IMR-90 (cell line): Measurements from ENCODE around the gene TMEM37. TPM values are rescaled to one million over a fixed set of nuclear protein-coding genes. Genes with fewer than 3 reads are reported as not detected.

Experiments
- ATAC-seq: fragments of 200-7000 bp; cut with Tn5 transposase; 2 replicates; pipeline ENCODE4 v1.9.1; 2020; ENCODE audit warnings: low read depth, mild to moderate bottlenecking, moderate library complexity
- BruUV-seq: library from RNA; stranded (reverse); fragments of 400-500 nt; replicated peaks from 2 replicates; lab custom pipeline; 2021; lab: Mats Ljungman, UMichigan
- CTCF ChIA-PET: fragments of 300-600 bp; formaldehyde crosslinking; extraction: SDS; loops from one replicate; lab custom pipeline; 2021; ENCODE audit warnings: antibody characterized with exemption; lab: Yijun Ruan, JAX
- POLR2A ChIA-PET: fragments of 300-600 bp; sonication (Branson Sonifier 250); formaldehyde crosslinking; loops from one replicate; lab custom pipeline; 2022; ENCODE audit warnings: antibody characterized with exemption; ENCODE audit not compliant: unreplicated experiment; lab: Charles Lee
- DNase-seq: peaks from one replicate; pipeline ENCODE4 v3.0.0; 2013
- H2AFZ ChIP-seq: replicated peaks from 2 replicates; pipeline ENCODE3; 2013; ENCODE audit warnings: low read length, mild to moderate bottlenecking; ENCODE audit not compliant: poor library complexity
- H2AK5ac ChIP-seq: 2 replicates; pipeline ENCODE4 v1.6.1; 2013; ENCODE audit warnings: low read depth, low read length, inconsistent platforms
- H2AK9ac ChIP-seq: replicated peaks from 2 replicates; pipeline ENCODE3; 2013; ENCODE audit warnings: mild to moderate bottlenecking, low read depth, low read length, moderate library complexity; ENCODE audit not compliant: poor library complexity
- H2BK120ac ChIP-seq: 2 replicates; pipeline ENCODE4 v1.6.1; 2013; ENCODE audit warnings: low read depth, low read length, inconsistent platforms
- H2BK15ac ChIP-seq: 3 replicates; pipeline ENCODE4 v1.6.1; 2013; ENCODE audit warnings: low read depth, low read length, inconsistent platforms
- H2BK20ac ChIP-seq: 2 replicates; pipeline ENCODE4 v1.6.1; 2013; ENCODE audit warnings: low read depth, mild to moderate bottlenecking, inconsistent platforms, low read length, moderate library complexity
- H2BK5ac ChIP-seq: 2 replicates; pipeline ENCODE4 v1.6.1; 2013; ENCODE audit warnings: mild to moderate bottlenecking, low read depth, low read length, inconsistent platforms; ENCODE audit not compliant: poor library complexity, severe bottlenecking
- H3K14ac ChIP-seq: replicated peaks from 2 replicates; pipeline ENCODE4 v1.6.1; 2013; ENCODE audit warnings: low read depth, low read length, inconsistent platforms
- H3K18ac ChIP-seq: 2 replicates; pipeline ENCODE4 v1.6.1; 2013; ENCODE audit warnings: low read depth, low read length, control low read depth
- H3K23ac ChIP-seq: 2 replicates; pipeline ENCODE4 v1.6.1; 2013; ENCODE audit warnings: low read depth, low read length, inconsistent platforms
- H3K27ac ChIP-seq: 2 replicates; pipeline ENCODE4 v1.5.1; 2013; ENCODE audit warnings: mild to moderate bottlenecking, control low read depth, low read length; ENCODE audit not compliant: insufficient read depth
- H3K27me3 ChIP-seq: 2 replicates; pipeline ENCODE4 v1.6.1; 2013; ENCODE audit warnings: low read length; ENCODE audit not compliant: control insufficient read depth, insufficient read depth
- H3K36me3 ChIP-seq: 2 replicates; pipeline ENCODE4 v1.6.1; 2013; ENCODE audit warnings: low read length, mixed read lengths; ENCODE audit not compliant: control insufficient read depth, insufficient read depth
- H3K4ac ChIP-seq: 2 replicates; pipeline ENCODE4 v1.6.1; 2013; ENCODE audit warnings: low read depth, low read length, inconsistent platforms
- H3K4me1 ChIP-seq: 2 replicates; pipeline ENCODE4 v1.6.1; 2013; ENCODE audit warnings: low read length, mixed read lengths; ENCODE audit not compliant: control insufficient read depth, insufficient read depth
- H3K4me2 ChIP-seq: 2 replicates; pipeline ENCODE4 v1.6.1; 2013; ENCODE audit warnings: low read depth, mild to moderate bottlenecking, control low read depth, low read length, moderate library complexity
- H3K4me3 ChIP-seq: 2 replicates; pipeline ENCODE4 v1.5.1; 2013; ENCODE audit warnings: low read depth, mild to moderate bottlenecking, control low read depth, low read length, moderate library complexity; ENCODE audit not compliant: insufficient read depth
- H3K56ac ChIP-seq: 2 replicates; pipeline ENCODE4 v1.6.1; 2013; ENCODE audit warnings: low read length, inconsistent platforms; ENCODE audit not compliant: insufficient read depth; ENCODE audit errors: extremely low read depth
- H3K79me1 ChIP-seq, 2 experiments: 2 replicates each; pipeline ENCODE4 v1.6.1; 2013; ENCODE audit warnings: low read length in 2 of 2, inconsistent platforms in 1 of 2, low read depth in 1 of 2
- H3K9ac ChIP-seq: 2 replicates; pipeline ENCODE4 v1.6.1; 2013; ENCODE audit warnings: low read depth, low read length, control low read depth
- H3K9me1 ChIP-seq: 2 replicates; pipeline ENCODE4 v1.6.1; 2013; ENCODE audit warnings: low read length, inconsistent platforms; ENCODE audit not compliant: insufficient read depth
- H3K9me3 ChIP-seq: 2 replicates; pipeline ENCODE4 v1.6.1; 2013; ENCODE audit warnings: low read length; ENCODE audit not compliant: control insufficient read depth, insufficient read depth
- H4K20me1 ChIP-seq: 2 replicates; pipeline ENCODE4 v1.6.1; 2013; ENCODE audit warnings: low read length, inconsistent platforms; ENCODE audit not compliant: insufficient read depth
- H4K5ac ChIP-seq: 2 replicates; pipeline ENCODE4 v1.6.1; 2013; ENCODE audit warnings: mild to moderate bottlenecking, low read depth, low read length, control low read depth
- H4K8ac ChIP-seq, 2 experiments: 2 replicates each; pipeline ENCODE4 v1.6.1; 2013; ENCODE audit warnings: low read depth in 2 of 2, low read length in 2 of 2, control low read depth in 1 of 2, inconsistent platforms in 1 of 2
- H4K91ac ChIP-seq: 2 replicates; pipeline ENCODE4 v1.6.1; 2013; ENCODE audit warnings: low read depth, low read length, inconsistent platforms; ENCODE audit not compliant: insufficient read depth
- BHLHE40 ChIP-seq: fragments of 150-350 bp; IDR thresholded peaks from 2 replicates; pipeline ENCODE4 v1.6.1; 2016; ENCODE audit warnings: mild to moderate bottlenecking, low read depth, low read length
- CEBPB ChIP-seq: IDR thresholded peaks from 2 replicates; pipeline ENCODE4 v1.6.1; 2012; ENCODE audit warnings: low read depth, low read length, improper control_type of control experiment
- CHD1 ChIP-seq: IDR thresholded peaks from 2 replicates; pipeline ENCODE4 v1.6.1; 2012; ENCODE audit warnings: low read depth, low read length, improper control_type of control experiment
- FOS ChIP-seq: fragments of 150-350 bp; IDR thresholded peaks from 2 replicates; pipeline ENCODE4 v1.6.1; 2016; ENCODE audit warnings: low read depth, low read length
- MAZ ChIP-seq: IDR thresholded peaks from 2 replicates; pipeline ENCODE4 v1.6.1; 2012; ENCODE audit warnings: low read depth, mild to moderate bottlenecking, low read length, improper control_type of control experiment, moderate library complexity, borderline replicate concordance
- MXI1 ChIP-seq: IDR thresholded peaks from 2 replicates; pipeline ENCODE4 v1.6.1; 2012; ENCODE audit warnings: low read depth, mild to moderate bottlenecking, low read length, moderate library complexity, borderline replicate concordance
- NFE2L2 ChIP-seq: fragments of 150-350 bp; IDR thresholded peaks from 2 replicates; pipeline ENCODE4 v1.6.1; 2016; ENCODE audit warnings: low read depth, mild to moderate bottlenecking, low read length
- POLR2A ChIP-seq: IDR thresholded peaks from 2 replicates; pipeline ENCODE4 v1.6.1; 2012; ENCODE audit warnings: mild to moderate bottlenecking, low read depth, low read length
- RAD21 ChIP-seq: IDR thresholded peaks from 2 replicates; pipeline ENCODE4 v1.6.1; 2012; ENCODE audit warnings: low read length, improper control_type of control experiment
- RFX5 ChIP-seq: IDR thresholded peaks from 2 replicates; pipeline ENCODE4 v1.8.0; 2012; ENCODE audit warnings: low read depth, mild to moderate bottlenecking, low read length, moderate library complexity
- SMC3 ChIP-seq: fragments of 150-350 bp; IDR thresholded peaks from 2 replicates; pipeline ENCODE4 v1.6.1; 2016; ENCODE audit warnings: low read depth, mild to moderate bottlenecking, antibody characterized with exemption, low read length, moderate library complexity
- WGBS, 2 experiments: methylation state at CpG; one replicate each; pipeline versions ENCODE4 v1.1.5 to v1.1.7; 2013; ENCODE audit warnings: missing lambda C conversion rate in 2 of 2; ENCODE audit not compliant: insufficient read length in 1 of 2; ENCODE audit errors: extremely low coverage in 2 of 2; 5-methylcytosine and 5-hydroxymethylcytosine counted together
- dilution Hi-C: fragments of 300-500 bp; cut with HindIII; formaldehyde crosslinking; loops from one replicate; pipeline ENCODE4 v1.14.3; 2018; ENCODE audit warnings: low sequenced_read_pairs; ENCODE audit not compliant: unreplicated experiment
- in situ Hi-C: fragments of 300-500 bp; cut with MboI; formaldehyde crosslinking; loops from 3 replicates; pipeline ENCODE4 v1.14.3; 2019; ENCODE audit warnings: low sequenced_read_pairs, inconsistent platforms, mixed read lengths
- intact Hi-C: fragments of 100-400 bp; cut with micrococcal nuclease; formaldehyde crosslinking; loops from 2 replicates; pipeline ENCODE4 v1.10.0; 2022
- polyA plus RNA-seq, 3 experiments: library from polyadenylated mRNA; depleted of rRNA; stranded (reverse); fragments of >200 nt; gene quantifications; 2 replicates each; pipeline ENCODE4 v1.2.3, GENCODE V29; 2012; ENCODE audit warnings: low replicate concordance in 1 of 3
- total RNA-seq: library from RNA; depleted of rRNA; stranded (reverse); fragments of >200 nt; gene quantifications from 2 replicates; pipeline ENCODE4 v1.2.3, GENCODE V29; 2012
- TF ChIP-seq, protein P1 (sequence below): fragments of 150-350 bp; IDR thresholded peaks from 2 replicates; pipeline ENCODE4 v1.6.1; 2016; ENCODE audit warnings: low read depth, mild to moderate bottlenecking, low read length, moderate library complexity, borderline replicate concordance
- TF ChIP-seq, protein P2 (sequence below): conservative IDR thresholded peaks from 2 replicates; pipeline ENCODE4 v1.5.1; 2012; ENCODE audit warnings: mild to moderate bottlenecking, low read depth, low read length, improper control_type of control experiment
- TF ChIP-seq, protein P3 (sequence below): fragments of 150-350 bp; IDR thresholded peaks from 2 replicates; pipeline ENCODE4 v1.6.1; 2017; ENCODE audit warnings: mild to moderate bottlenecking, antibody characterized with exemption, low read length, low read depth

The TMEM37 gene
- total and polyA plus RNA-seq, 2 of the 4 experiments (the other 2 are of a cell fraction): under 0.01 to 0.39 TPM

DNA sequence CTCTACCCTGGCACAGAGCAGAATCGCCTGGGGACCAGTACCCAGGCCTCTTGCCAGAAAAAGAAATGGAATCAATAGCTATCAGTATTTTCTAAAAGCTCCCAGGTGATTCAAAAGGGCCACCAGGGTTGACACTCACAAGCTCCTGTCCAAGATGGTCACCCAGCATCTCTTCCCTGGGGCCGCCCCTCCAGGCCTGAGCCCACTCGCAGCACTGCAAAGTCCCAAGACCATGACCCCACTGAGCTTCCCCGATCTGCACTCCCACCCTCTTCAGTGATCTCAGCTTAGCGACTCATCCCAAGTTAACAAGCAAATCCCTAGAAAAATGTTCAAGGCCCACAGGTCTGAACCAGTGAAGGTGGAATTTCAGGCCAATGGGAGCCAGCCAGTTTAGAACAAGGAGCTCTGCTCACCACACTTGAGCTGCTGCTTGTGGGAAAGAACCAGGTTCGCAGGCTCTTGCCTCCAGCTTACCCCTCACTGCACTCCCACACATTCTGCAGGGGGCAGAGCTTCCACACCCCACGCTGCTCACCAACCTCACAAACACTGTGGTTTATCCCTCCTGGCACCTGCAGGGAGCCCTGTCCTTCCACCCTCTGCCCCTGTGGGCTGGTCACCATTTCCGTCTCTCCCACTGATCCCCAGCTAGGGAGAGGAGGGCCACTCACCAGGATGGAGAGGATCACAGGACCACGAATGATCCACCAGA, 19.8 kb downstream of the TMEM37 start:
- Histone ChIP-seq H3K27ac (no peak overlapping the region), H2AK9ac (no peak overlapping the region), H4K20me1 (no peaks in the 10 kb centered on the region), H3K4me1 (no peaks in the 10 kb centered on the region), H2BK20ac (no peak overlapping the region), H3K4me2 (no peak overlapping the region), H3K4ac (no peak overlapping the region), H3K79me1 (no peaks in the 10 kb centered on the region), H2BK5ac (no peak overlapping the region), H3K27me3 (peaks cover 12% of the 10 kb centered on the region), H4K91ac (no peak overlapping the region), H3K18ac (no peak overlapping the region), H3K9me3 (no peaks in the 10 kb centered on the region), H3K9me1 (no peaks in the 10 kb centered on the region), H3K14ac (no peak overlapping the region), H2AFZ (peak overlapping the region; percentile 59), H4K8ac (no peak overlapping the region), H3K4me3 (no peak overlapping the region), H3K36me3 (no peaks in the 10 kb centered on the region), H2BK120ac (no peak overlapping the region), H2AK5ac (no peak overlapping the region), H3K9ac (no peak overlapping the region), H4K5ac (no peak overlapping the region), H3K56ac (no peak overlapping the region), H2BK15ac (no peak overlapping the region), H3K23ac (no peak overlapping the region)
- ChIA-PET CTCF (interaction anchor here (0.6 kb wide), 1 partner anchor 21 kb away, joined by 5 read pairs; no protein-coding TSS in a partner anchor), POLR2A (no interaction called here)
- DNase-seq: no peak
- no TSS peak for BruUV-seq
- dilution Hi-C loops: no loop called here
- WGBS, 2 experiments: 90% methylated on average over 3 of the region's 9 CpGs; no CpG with 5 or more reads in 1 of the 2 experiments
- TF ChIP-seq, protein P1, sequence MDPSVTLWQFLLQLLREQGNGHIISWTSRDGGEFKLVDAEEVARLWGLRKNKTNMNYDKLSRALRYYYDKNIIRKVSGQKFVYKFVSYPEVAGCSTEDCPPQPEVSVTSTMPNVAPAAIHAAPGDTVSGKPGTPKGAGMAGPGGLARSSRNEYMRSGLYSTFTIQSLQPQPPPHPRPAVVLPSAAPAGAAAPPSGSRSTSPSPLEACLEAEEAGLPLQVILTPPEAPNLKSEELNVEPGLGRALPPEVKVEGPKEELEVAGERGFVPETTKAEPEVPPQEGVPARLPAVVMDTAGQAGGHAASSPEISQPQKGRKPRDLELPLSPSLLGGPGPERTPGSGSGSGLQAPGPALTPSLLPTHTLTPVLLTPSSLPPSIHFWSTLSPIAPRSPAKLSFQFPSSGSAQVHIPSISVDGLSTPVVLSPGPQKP: no peak
- TF ChIP-seq, protein P2, sequence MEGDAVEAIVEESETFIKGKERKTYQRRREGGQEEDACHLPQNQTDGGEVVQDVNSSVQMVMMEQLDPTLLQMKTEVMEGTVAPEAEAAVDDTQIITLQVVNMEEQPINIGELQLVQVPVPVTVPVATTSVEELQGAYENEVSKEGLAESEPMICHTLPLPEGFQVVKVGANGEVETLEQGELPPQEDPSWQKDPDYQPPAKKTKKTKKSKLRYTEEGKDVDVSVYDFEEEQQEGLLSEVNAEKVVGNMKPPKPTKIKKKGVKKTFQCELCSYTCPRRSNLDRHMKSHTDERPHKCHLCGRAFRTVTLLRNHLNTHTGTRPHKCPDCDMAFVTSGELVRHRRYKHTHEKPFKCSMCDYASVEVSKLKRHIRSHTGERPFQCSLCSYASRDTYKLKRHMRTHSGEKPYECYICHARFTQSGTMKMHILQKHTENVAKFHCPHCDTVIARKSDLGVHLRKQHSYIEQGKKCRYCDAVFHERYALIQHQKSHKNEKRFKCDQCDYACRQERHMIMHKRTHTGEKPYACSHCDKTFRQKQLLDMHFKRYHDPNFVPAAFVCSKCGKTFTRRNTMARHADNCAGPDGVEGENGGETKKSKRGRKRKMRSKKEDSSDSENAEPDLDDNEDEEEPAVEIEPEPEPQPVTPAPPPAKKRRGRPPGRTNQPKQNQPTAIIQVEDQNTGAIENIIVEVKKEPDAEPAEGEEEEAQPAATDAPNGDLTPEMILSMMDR: no peak
- TF ChIP-seq CHD1: no peak
- TF ChIP-seq POLR2A: no peak
- TF ChIP-seq CEBPB: no peak
- TF ChIP-seq RFX5: no peak
- no peak for TF ChIP-seq SMC3
- no peak for TF ChIP-seq MAZ
- TF ChIP-seq BHLHE40: no peak
- TF ChIP-seq MXI1: no peak
- TF ChIP-seq RAD21: no peak
- TF ChIP-seq FOS: no peak
- no peak for TF ChIP-seq NFE2L2
- TF ChIP-seq, protein P3, sequence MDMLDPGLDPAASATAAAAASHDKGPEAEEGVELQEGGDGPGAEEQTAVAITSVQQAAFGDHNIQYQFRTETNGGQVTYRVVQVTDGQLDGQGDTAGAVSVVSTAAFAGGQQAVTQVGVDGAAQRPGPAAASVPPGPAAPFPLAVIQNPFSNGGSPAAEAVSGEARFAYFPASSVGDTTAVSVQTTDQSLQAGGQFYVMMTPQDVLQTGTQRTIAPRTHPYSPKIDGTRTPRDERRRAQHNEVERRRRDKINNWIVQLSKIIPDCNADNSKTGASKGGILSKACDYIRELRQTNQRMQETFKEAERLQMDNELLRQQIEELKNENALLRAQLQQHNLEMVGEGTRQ: no peak
- ATAC-seq: no peak
- in situ Hi-C loops: no loop called here
- intact Hi-C loops: no loop called here
